Colonic mucosa (tissue), 4 donors: Measurements from ENCODE around the gene RIC3. TPM values are rescaled to one million over a fixed set of nuclear protein-coding genes. Genes with fewer than 3 reads are reported as not detected.

Experiments
- DNase-seq: peaks from one replicate; pipeline ENCODE4 v3.0.0-alpha.2; 2020
- H3K27ac ChIP-seq: fragments of 200-600 bp; one replicate; pipeline ENCODE4 v1.8.0; 2021
- H3K27me3 ChIP-seq: fragments of 200-600 bp; one replicate; pipeline ENCODE4 v1.8.0; 2021
- H3K36me3 ChIP-seq: fragments of 200-600 bp; one replicate; pipeline ENCODE4 v1.8.0; 2021
- H3K4me1 ChIP-seq: fragments of 200-600 bp; one replicate; pipeline ENCODE4 v1.8.0; 2021; ENCODE audit warnings: mild to moderate bottlenecking
- H3K4me3 ChIP-seq: fragments of 200-600 bp; one replicate; pipeline ENCODE4 v1.8.0; 2021
- H3K9ac ChIP-seq, 2 donors: one replicate each; pipeline ENCODE4 v1.7.0; 2013; ENCODE audit warnings: control low read depth in 2 of 2, low read depth in 2 of 2, low read length in 2 of 2
- H3K9me3 ChIP-seq: fragments of 200-600 bp; one replicate; pipeline ENCODE4 v1.8.0; 2021
- CTCF ChIP-seq: fragments of 200-600 bp; IDR thresholded peaks from one replicate; pipeline ENCODE4 v1.8.0; 2022; ENCODE audit warnings: antibody characterized with exemption, mild to moderate bottlenecking
- intact Hi-C: fragments of 100-400 bp; cut with DNase I; formaldehyde crosslinking; loops from one replicate; pipeline ENCODE4 v1.14.1; 2022
- total RNA-seq, 2 donors: library from RNA; stranded (reverse); fragmentation: NEBNext Ultra II Directional in 1 of 2; extraction: Animal tissue kit (Norgen Biotek cat#: 25700) in 1 of 2; gene quantifications; one replicate each; pipeline ENCODE4 v1.2.1, GENCODE V29; 2021
- donor health status: healthy.
- donor health status: DM: no; HTN: no; CAD: no.
- donor health status: DM: no; HTN: no; CAD: no.

The RIC3 gene
- total RNA-seq, 2 donors from 2014 or later = 0.79 to 2.0 TPM

GRCh38 chr11:8062781-8063257 lies 106.0 kb downstream of the RIC3 start:
- Histone ChIP-seq H3K4me3 (no peak overlapping the region), H3K9ac (no peak overlapping the region), H3K27ac (no peak overlapping the region), H3K36me3 (no peaks in the 10 kb centered on the region), H3K27me3 (no peaks in the 10 kb centered on the region), H3K9me3 (no peaks in the 10 kb centered on the region), H3K4me1 (no peaks in the 10 kb centered on the region)
- DNase-seq = peak; percentile 7
- no peak for TF ChIP-seq CTCF
- intact Hi-C loops = no loop called here

- H3K4me1 ChIP-seq = no peaks in the 10 kb centered on the region
These were observed 107.0 kb downstream of the RIC3 start for GRCh38 chr11:8061555-8062428.

DNA sequence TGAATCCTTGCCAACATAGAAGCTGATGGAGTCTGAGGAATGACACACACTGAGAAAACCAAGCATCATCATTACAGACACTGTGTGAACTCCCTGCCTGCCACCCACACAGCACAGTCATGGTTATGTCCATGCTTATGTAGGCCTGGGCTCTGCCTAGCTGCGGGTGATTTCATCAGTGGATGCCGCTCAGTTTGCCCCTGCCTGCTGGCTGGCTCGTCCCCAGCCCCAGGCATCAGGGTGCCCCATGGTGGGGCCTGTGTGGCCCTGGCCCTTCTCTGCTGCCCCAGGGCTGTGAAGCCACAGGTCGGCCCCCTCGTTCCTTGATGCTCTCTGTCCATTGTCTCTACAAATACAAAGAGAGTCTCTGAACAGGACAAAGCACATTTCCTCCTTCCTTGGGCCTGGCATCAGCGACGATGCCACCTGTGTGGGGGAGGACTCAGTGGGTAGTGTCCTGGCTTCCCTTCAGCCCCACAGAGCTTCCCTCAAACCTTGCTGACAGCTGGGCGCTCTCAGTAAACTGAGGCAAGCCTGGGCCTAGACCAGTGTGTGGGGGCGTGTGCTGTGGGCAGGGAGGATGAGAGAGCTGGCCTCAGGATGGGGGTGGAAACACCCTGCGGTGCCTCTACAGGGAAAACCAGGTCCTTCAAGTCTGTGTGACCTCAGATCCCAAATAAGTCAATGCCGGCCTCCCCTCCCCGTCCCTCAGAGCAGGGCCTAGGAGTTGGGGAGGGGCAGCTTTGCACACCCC lies 107.8 kb downstream of the RIC3 start:
- no peak for DNase-seq
- no peaks in the 10 kb centered on the region for H3K4me1 ChIP-seq
- TF ChIP-seq CTCF = no peak
- no peak overlapping the region for H3K27ac ChIP-seq
- no peak overlapping the region for H3K9ac ChIP-seq
- H3K9me3 ChIP-seq = no peaks in the 10 kb centered on the region
- no peak overlapping the region for H3K4me3 ChIP-seq
- no peaks in the 10 kb centered on the region for H3K36me3 ChIP-seq
- intact Hi-C loops = no loop called here
- H3K27me3 ChIP-seq = no peaks in the 10 kb centered on the region

More at GRCh38 chr11:8061555-8062428, 107.0 kb downstream of the RIC3 start:
- H3K9me3 ChIP-seq = no peaks in the 10 kb centered on the region
- no peak overlapping the region for H3K27ac ChIP-seq
- no peak for DNase-seq
- intact Hi-C loops = no loop called here
- H3K4me3 ChIP-seq = no peak overlapping the region
- no peak overlapping the region for H3K9ac ChIP-seq
- no peaks in the 10 kb centered on the region for H3K27me3 ChIP-seq
- no peaks in the 10 kb centered on the region for H3K36me3 ChIP-seq
- TF ChIP-seq CTCF = no peak

- Histone ChIP-seq H3K36me3 (no peaks in the 10 kb centered on the region), H3K9ac (no peak overlapping the region), H3K4me3 (no peak overlapping the region), H3K4me1 (no peaks in the 10 kb centered on the region), H3K27ac (no peak overlapping the region), H3K9me3 (no peaks in the 10 kb centered on the region), H3K27me3 (no peaks in the 10 kb centered on the region)
- no peak for DNase-seq
- no peak for TF ChIP-seq CTCF
- intact Hi-C loops = no loop called here
These were observed 108.6 kb downstream of the RIC3 start for GRCh38 chr11:8060146-8060719.

- intact Hi-C loops = no loop called here
- no peak for DNase-seq
- H3K27me3 ChIP-seq = no peaks in the 10 kb centered on the region
- H3K4me1 ChIP-seq = no peaks in the 10 kb centered on the region
- H3K9me3 ChIP-seq = no peaks in the 10 kb centered on the region
- H3K27ac ChIP-seq = no peak overlapping the region
- no peaks in the 10 kb centered on the region for H3K36me3 ChIP-seq
- H3K4me3 ChIP-seq = no peak overlapping the region
- TF ChIP-seq CTCF = no peak
- no peak overlapping the region for H3K9ac ChIP-seq
These were observed 109.2 kb downstream of the RIC3 start for GRCh38 chr11:8059571-8060011.
